HL-60 (cell line): ENCODE results near the gene OR52D1.
A peak's percentile ranks its signal among the peaks of the same experiment; 100 is the strongest.

Source experiments
- DNase-seq, 2 experiments: peaks; one replicate each; pipeline ENCODE4 v3.0.0-alpha.2; 2010 to 2020; ENCODE audit warnings: low read depth in 1 of 2, low spot score in 1 of 2
- H3K27ac ChIP-seq: fragments of 250-450 bp; sonication (Bioruptor Pico); replicated peaks from 2 replicates; pipeline ENCODE4 v1.5.1; 2020; ENCODE audit warnings: mild to moderate bottlenecking, moderate library complexity
- H3K27me3 ChIP-seq: fragments of 250-450 bp; sonication (Bioruptor Pico); 2 replicates; pipeline ENCODE4 v1.5.1; 2021; ENCODE audit warnings: mild to moderate bottlenecking, moderate library complexity; ENCODE audit not compliant: insufficient read depth, poor library complexity, severe bottlenecking
- H3K4me3 ChIP-seq: replicated peaks from 2 replicates; pipeline ENCODE4 v1.5.1; 2011; ENCODE audit warnings: mild to moderate bottlenecking, control low read depth, low read length; ENCODE audit not compliant: insufficient read depth
- GABPA ChIP-seq: IDR thresholded peaks from 2 replicates; pipeline ENCODE4 v1.6.1; 2012; ENCODE audit warnings: low read depth
- POLR2AphosphoS5 ChIP-seq: IDR thresholded peaks from 2 replicates; pipeline ENCODE4 v1.6.1; 2012; ENCODE audit warnings: low read depth
- SPI1 ChIP-seq: IDR thresholded peaks from 2 replicates; pipeline ENCODE4 v1.6.1; 2012; ENCODE audit warnings: low read depth, mild to moderate bottlenecking, borderline replicate concordance
- TF ChIP-seq, protein P1 (sequence below): IDR thresholded peaks from one replicate; pipeline ENCODE4 v1.5.1; 2011; ENCODE audit warnings: low read length, control low read depth, inconsistent platforms; ENCODE audit not compliant: insufficient read depth
- TF ChIP-seq, protein P2 (sequence below): IDR thresholded peaks from 2 replicates; pipeline ENCODE4 v1.6.1; 2012; ENCODE audit warnings: low read depth; ENCODE audit not compliant: insufficient replicate concordance

OR52D1 gene

GRCh38 chr11:5499671-5500070, 11.2 kb downstream of the OR52D1 start:
- H3K27ac ChIP-seq: no peak overlapping the region
- TF ChIP-seq SPI1: no peak
- TF ChIP-seq, protein P1, sequence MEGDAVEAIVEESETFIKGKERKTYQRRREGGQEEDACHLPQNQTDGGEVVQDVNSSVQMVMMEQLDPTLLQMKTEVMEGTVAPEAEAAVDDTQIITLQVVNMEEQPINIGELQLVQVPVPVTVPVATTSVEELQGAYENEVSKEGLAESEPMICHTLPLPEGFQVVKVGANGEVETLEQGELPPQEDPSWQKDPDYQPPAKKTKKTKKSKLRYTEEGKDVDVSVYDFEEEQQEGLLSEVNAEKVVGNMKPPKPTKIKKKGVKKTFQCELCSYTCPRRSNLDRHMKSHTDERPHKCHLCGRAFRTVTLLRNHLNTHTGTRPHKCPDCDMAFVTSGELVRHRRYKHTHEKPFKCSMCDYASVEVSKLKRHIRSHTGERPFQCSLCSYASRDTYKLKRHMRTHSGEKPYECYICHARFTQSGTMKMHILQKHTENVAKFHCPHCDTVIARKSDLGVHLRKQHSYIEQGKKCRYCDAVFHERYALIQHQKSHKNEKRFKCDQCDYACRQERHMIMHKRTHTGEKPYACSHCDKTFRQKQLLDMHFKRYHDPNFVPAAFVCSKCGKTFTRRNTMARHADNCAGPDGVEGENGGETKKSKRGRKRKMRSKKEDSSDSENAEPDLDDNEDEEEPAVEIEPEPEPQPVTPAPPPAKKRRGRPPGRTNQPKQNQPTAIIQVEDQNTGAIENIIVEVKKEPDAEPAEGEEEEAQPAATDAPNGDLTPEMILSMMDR: no peak
- TF ChIP-seq GABPA: no peak
- TF ChIP-seq, protein P2, sequence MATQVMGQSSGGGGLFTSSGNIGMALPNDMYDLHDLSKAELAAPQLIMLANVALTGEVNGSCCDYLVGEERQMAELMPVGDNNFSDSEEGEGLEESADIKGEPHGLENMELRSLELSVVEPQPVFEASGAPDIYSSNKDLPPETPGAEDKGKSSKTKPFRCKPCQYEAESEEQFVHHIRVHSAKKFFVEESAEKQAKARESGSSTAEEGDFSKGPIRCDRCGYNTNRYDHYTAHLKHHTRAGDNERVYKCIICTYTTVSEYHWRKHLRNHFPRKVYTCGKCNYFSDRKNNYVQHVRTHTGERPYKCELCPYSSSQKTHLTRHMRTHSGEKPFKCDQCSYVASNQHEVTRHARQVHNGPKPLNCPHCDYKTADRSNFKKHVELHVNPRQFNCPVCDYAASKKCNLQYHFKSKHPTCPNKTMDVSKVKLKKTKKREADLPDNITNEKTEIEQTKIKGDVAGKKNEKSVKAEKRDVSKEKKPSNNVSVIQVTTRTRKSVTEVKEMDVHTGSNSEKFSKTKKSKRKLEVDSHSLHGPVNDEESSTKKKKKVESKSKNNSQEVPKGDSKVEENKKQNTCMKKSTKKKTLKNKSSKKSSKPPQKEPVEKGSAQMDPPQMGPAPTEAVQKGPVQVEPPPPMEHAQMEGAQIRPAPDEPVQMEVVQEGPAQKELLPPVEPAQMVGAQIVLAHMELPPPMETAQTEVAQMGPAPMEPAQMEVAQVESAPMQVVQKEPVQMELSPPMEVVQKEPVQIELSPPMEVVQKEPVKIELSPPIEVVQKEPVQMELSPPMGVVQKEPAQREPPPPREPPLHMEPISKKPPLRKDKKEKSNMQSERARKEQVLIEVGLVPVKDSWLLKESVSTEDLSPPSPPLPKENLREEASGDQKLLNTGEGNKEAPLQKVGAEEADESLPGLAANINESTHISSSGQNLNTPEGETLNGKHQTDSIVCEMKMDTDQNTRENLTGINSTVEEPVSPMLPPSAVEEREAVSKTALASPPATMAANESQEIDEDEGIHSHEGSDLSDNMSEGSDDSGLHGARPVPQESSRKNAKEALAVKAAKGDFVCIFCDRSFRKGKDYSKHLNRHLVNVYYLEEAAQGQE: no peak
- no peak for TF ChIP-seq POLR2AphosphoS5
- no peak overlapping the region for H3K4me3 ChIP-seq
- no peaks in the 10 kb centered on the region for H3K27me3 ChIP-seq
- DNase-seq: no peak

- peaks cover under 1% of the 10 kb centered on the region for H3K27me3 ChIP-seq
- TF ChIP-seq, protein P2: no peak
- TF ChIP-seq SPI1 (no peak), GABPA (no peak), POLR2AphosphoS5 (no peak)
- TF ChIP-seq, protein P1: no peak
Observed at GRCh38 chr11:5500393-5500801, 11.9 kb downstream of the OR52D1 start.

GRCh38 chr11:5504403-5504921, 16.0 kb downstream of the OR52D1 start:
- Histone ChIP-seq H3K27ac (no peak overlapping the region), H3K27me3 (peaks cover 2% of the 10 kb centered on the region)

More at GRCh38 chr11:5500393-5500801, 11.9 kb downstream of the OR52D1 start:
- no peak overlapping the region for H3K4me3 ChIP-seq
- no peak for DNase-seq
- no peak overlapping the region for H3K27ac ChIP-seq

More at GRCh38 chr11:5504403-5504921, 16.0 kb downstream of the OR52D1 start:
- TF ChIP-seq SPI1: peak; percentile 65
- TF ChIP-seq, protein P2: no peak
- DNase-seq: no peak
- no peak overlapping the region for H3K4me3 ChIP-seq
